ENCODE measurements around the gene INPP5J.

INPP5J gene

GRCh38 chr22:31179345-31179744 lies 56.6 kb downstream of the INPP5J start (continued):
- no peak for TF ChIP-seq ZNF600 (tag by site-specific recombination; IDR thresholded peaks at IDR 0.05)
- TF ChIP-seq, protein P1, sequence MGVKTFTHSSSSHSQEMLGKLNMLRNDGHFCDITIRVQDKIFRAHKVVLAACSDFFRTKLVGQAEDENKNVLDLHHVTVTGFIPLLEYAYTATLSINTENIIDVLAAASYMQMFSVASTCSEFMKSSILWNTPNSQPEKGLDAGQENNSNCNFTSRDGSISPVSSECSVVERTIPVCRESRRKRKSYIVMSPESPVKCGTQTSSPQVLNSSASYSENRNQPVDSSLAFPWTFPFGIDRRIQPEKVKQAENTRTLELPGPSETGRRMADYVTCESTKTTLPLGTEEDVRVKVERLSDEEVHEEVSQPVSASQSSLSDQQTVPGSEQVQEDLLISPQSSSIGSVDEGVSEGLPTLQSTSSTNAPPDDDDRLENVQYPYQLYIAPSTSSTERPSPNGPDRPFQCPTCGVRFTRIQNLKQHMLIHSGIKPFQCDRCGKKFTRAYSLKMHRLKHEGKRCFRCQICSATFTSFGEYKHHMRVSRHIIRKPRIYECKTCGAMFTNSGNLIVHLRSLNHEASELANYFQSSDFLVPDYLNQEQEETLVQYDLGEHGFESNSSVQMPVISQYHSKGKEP (tag by site-specific recombination; IDR thresholded peaks at IDR 0.05) = peak; percentile 99
- TF ChIP-seq ZNF366 (tag by site-specific recombination; conservative IDR thresholded peaks at IDR 0.05) = 0 out of 2 replicates have a peak, but pooled peaks have one; percentile 28
- TF ChIP-seq KLF8 (tag by site-specific recombination; IDR thresholded peaks at IDR 0.05) = 0 out of 2 replicates have a peak, but pooled peaks have one; percentile 17
- no peak for TF ChIP-seq ZNF169 (tag by site-specific recombination; IDR thresholded peaks at IDR 0.05)
- TF ChIP-seq, protein P2, sequence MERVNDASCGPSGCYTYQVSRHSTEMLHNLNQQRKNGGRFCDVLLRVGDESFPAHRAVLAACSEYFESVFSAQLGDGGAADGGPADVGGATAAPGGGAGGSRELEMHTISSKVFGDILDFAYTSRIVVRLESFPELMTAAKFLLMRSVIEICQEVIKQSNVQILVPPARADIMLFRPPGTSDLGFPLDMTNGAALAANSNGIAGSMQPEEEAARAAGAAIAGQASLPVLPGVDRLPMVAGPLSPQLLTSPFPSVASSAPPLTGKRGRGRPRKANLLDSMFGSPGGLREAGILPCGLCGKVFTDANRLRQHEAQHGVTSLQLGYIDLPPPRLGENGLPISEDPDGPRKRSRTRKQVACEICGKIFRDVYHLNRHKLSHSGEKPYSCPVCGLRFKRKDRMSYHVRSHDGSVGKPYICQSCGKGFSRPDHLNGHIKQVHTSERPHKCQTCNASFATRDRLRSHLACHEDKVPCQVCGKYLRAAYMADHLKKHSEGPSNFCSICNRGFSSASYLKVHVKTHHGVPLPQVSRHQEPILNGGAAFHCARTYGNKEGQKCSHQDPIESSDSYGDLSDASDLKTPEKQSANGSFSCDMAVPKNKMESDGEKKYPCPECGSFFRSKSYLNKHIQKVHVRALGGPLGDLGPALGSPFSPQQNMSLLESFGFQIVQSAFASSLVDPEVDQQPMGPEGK (tag by site-specific recombination; IDR thresholded peaks at IDR 0.05) = no peak
- TF ChIP-seq IKZF3 (tag by site-specific recombination; IDR thresholded peaks at IDR 0.05) = 0 out of 2 replicates have a peak, but pooled peaks have one; percentile 16
- TF ChIP-seq WT1 (tag by site-specific recombination; IDR thresholded peaks at IDR 0.05) = peak; percentile 50
- peak; percentile 25; the same call in 1 of the 2 replicates for TF ChIP-seq PRDM10 (tag by site-specific recombination; IDR thresholded peaks at IDR 0.05)
- no peak for TF ChIP-seq RBAK (tag by site-specific recombination; IDR thresholded peaks at IDR 0.05)

DNA sequence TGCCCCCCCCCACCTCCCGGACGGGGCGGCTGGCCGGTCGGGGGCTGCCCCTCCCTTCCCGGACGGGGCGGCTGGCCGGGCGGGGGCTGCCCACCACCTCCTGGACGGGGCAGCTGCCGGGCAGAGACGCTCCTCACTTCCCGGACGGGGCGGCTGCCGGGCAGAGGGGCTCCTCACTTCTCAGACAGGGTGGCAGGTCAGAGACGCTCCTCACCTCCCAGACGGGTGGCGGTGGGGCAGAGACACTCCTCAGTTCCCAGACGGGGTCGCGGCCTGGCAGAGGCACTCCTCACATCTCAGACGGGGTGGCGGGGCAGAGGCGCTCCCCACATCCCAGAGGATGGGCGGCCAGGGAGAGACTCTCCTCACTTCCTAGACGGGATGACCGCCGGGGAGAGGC lies 61.2 kb downstream of the INPP5J start:
- TF ChIP-seq GFI1B (tag by site-specific recombination; IDR thresholded peaks at IDR 0.05) (no peak), KLF7 (tag by site-specific recombination; IDR thresholded peaks at IDR 0.05; ENCODE audit: borderline replicate concordance) (no peak), ZNF785 (tag by site-specific recombination; IDR thresholded peaks at IDR 0.05) (no peak), ZNF121 (tag by site-specific recombination; IDR thresholded peaks at IDR 0.05) (no peak), ZNF585B (tag by site-specific recombination; IDR thresholded peaks at IDR 0.05) (no peak), KLF9 (tag by site-specific recombination; IDR thresholded peaks at IDR 0.05; ENCODE audit: low read depth) (no peak), ZSCAN5A (tag by site-specific recombination; IDR thresholded peaks at IDR 0.05) (no peak), ZNF10 (tag by site-specific recombination; IDR thresholded peaks at IDR 0.05) (no peak), ZNF138 (tag by site-specific recombination; IDR thresholded peaks at IDR 0.05; ENCODE audit: borderline replicate concordance) (no peak), KLF8 (tag by site-specific recombination; IDR thresholded peaks at IDR 0.05) (no peak), KLF10 (tag by site-specific recombination; IDR thresholded peaks at IDR 0.05) (no peak), ZNF350 (tag by site-specific recombination; IDR thresholded peaks at IDR 0.05) (no peak), ZNF114 (tag by site-specific recombination; IDR thresholded peaks at IDR 0.05) (no peak), OVOL3 (tag by site-specific recombination; IDR thresholded peaks at IDR 0.05) (no peak)
- H3K4me3 ChIP-seq (ENCODE audit: low read depth, low read length) = no peak overlapping the region
- POLR2A ChIA-PET = no interaction called here
- no peaks in the 10 kb centered on the region for H3K9me3 ChIP-seq (ENCODE audit: control insufficient read depth, insufficient read depth, low read depth, low read length)
- CTCF ChIA-PET = no interaction called here
- no peak overlapping the region for H3K27ac ChIP-seq (ENCODE audit: extremely low read depth, low read depth, low read length)
- H3K4me1 ChIP-seq (ENCODE audit: control insufficient read depth, insufficient read depth, low read length) = peaks cover 3% of the 10 kb centered on the region; the same call in 1 of the 2 replicates
- H3K36me3 ChIP-seq (ENCODE audit: control insufficient read depth in 2 of 2, insufficient read depth in 1 of 2, low read length in 2 of 2) = peaks cover 4 to 40% of the 10 kb centered on the region in 2 experiments; a peak in 2 of 3 replicates

Data from HEK293 (cell line).